ENCODE data around the gene CLEC2D. TPM values are rescaled to one million over a fixed set of nuclear protein-coding genes. Genes with fewer than 3 reads are reported as not detected.

CLEC2D gene
- polyA plus RNA-seq, 4 donors, result 8.5 to 31.0 (median 17.2) TPM

Other genes starting within 250 kb of the CLEC2D start
- 1 to 10 TPM; 3.8 to 6.9 (median 4.8) TPM for gene KLRB1, start 61.8 kb upstream of the CLEC2D start, polyA plus RNA-seq (ENCODE audit: insufficient read length in 4 of 4)
- under 1 TPM in 3 of 4 donors, not detected in 1; 0.19 to 0.47 (median 0.38) TPM for gene CLECL1, start 63.4 kb downstream of the CLEC2D start, polyA plus RNA-seq (ENCODE audit: insufficient read length in 4 of 4)
- gene CD69, start 91.2 kb downstream of the CLEC2D start, polyA plus RNA-seq (ENCODE audit: insufficient read length in 4 of 4), result 1 to 10 TPM; 1.2 to 3.7 (median 1.6) TPM
- gene KLRF1, start 157.8 kb downstream of the CLEC2D start, polyA plus RNA-seq (ENCODE audit: insufficient read length in 4 of 4), result 1 to 10 TPM in 1 of 4 donors, under 1 TPM in 3; 0.66 to 1.5 (median 0.72) TPM
- 1 to 10 TPM; 2.5 to 4.2 (median 3.0) TPM for gene CLEC2B, start 199.6 kb downstream of the CLEC2D start, polyA plus RNA-seq (ENCODE audit: insufficient read length in 4 of 4)
- not detected for gene KLRF2, start 211.8 kb downstream of the CLEC2D start, polyA plus RNA-seq (ENCODE audit: insufficient read length in 4 of 4)